ENCODE measurements around the gene NPHS1.

The NPHS1 gene

GRCh38 chr19:35786299-35787160 is 65.8 kb downstream of the NPHS1 start:
- no peak for DNase-seq

GRCh38 chr19:35785339-35785627 is 67.0 kb downstream of the NPHS1 start:
- no peak for DNase-seq

- DNase-seq, result no peak
Observed at GRCh38 chr19:35784503-35785338, 67.6 kb downstream of the NPHS1 start.

GRCh38 chr19:35783469-35784434 is 68.6 kb downstream of the NPHS1 start:
- no peak for DNase-seq

GRCh38 chr19:35782589-35782988 is 69.7 kb downstream of the NPHS1 start:
- DNase-seq, result no peak

GRCh38 chr19:35781650-35782049 is 70.7 kb downstream of the NPHS1 start:
- DNase-seq, result no peak

- no peak for DNase-seq
Observed at GRCh38 chr19:35780717-35781116, 71.6 kb downstream of the NPHS1 start.

GRCh38 chr19:35780058-35780457 is 72.2 kb downstream of the NPHS1 start:
- no peak for DNase-seq

GRCh38 chr19:35779033-35779432 is 73.3 kb downstream of the NPHS1 start:
- no peak for DNase-seq

- no peak for DNase-seq
Observed at GRCh38 chr19:35777961-35778360, 74.3 kb downstream of the NPHS1 start.

GRCh38 chr19:35777086-35777841 is 75.0 kb downstream of the NPHS1 start:
- no peak for DNase-seq

- DNase-seq, result no peak
Observed at GRCh38 chr19:35776102-35776788, 76.1 kb downstream of the NPHS1 start.

All from CD4-positive, alpha-beta T cell treated with Interferon alpha-2 for 1 hour (primary cell).